OCI-LY3 (cell line): Measurements from ENCODE around the gene GINS2.

Experiments
- H2AFZ ChIP-seq: fragments of 200-600, 300-600 bp; shearing (Covaris generic); 2 replicates; pipeline ENCODE4 v1.6.0; 2014; ENCODE audit warnings: antibody characterized with exemption, low read depth, low read length
- H3K27ac ChIP-seq: fragments of 200-600, 300-600 bp; sonication (generic); 2 replicates; pipeline ENCODE4 v1.5.1; 2014; ENCODE audit warnings: mild to moderate bottlenecking, low read length, moderate library complexity, mixed read lengths
- H3K27me3 ChIP-seq: fragments of 200-600, 300-600 bp; sonication (generic); 2 replicates; pipeline ENCODE4 v1.6.1; 2014; ENCODE audit warnings: low read depth, low read length, mixed read lengths
- H3K36me3 ChIP-seq: fragments of 200-600, 300-600 bp; sonication (generic); replicated peaks from 2 replicates; pipeline ENCODE3; 2014; ENCODE audit warnings: low read depth, low read length, mixed read lengths
- H3K4me1 ChIP-seq: fragments of 300-600, 200-600 bp; sonication (generic); 2 replicates; pipeline ENCODE4 v1.6.1; 2014; ENCODE audit warnings: low read length, mixed read lengths
- H3K4me2 ChIP-seq: fragments of 200-600, 300-600 bp; sonication (generic); 2 replicates; pipeline ENCODE4 v1.6.1; 2014; ENCODE audit warnings: low read length, mixed read lengths
- H3K4me3 ChIP-seq: fragments of 300-600, 200-600 bp; sonication (generic); 2 replicates; pipeline ENCODE4 v1.5.1; 2014; ENCODE audit warnings: antibody characterized with exemption, mild to moderate bottlenecking, low read length, moderate library complexity
- H3K79me2 ChIP-seq: fragments of 300-600, 200-600 bp; shearing (Covaris generic); 2 replicates; pipeline ENCODE4 v1.6.1; 2014; ENCODE audit warnings: mild to moderate bottlenecking, low read length, mixed read lengths
- H3K9ac ChIP-seq: fragments of 300-600, 200-600 bp; shearing (Covaris generic); 2 replicates; pipeline ENCODE4 v1.6.0; 2014; ENCODE audit warnings: mild to moderate bottlenecking, low read length, moderate library complexity
- H3K9me3 ChIP-seq: fragments of 200-600, 300-600 bp; shearing (Covaris generic); 2 replicates; pipeline ENCODE4 v1.6.1; 2014; ENCODE audit warnings: low read length, mixed read lengths; ENCODE audit not compliant: insufficient read depth
- H4K20me1 ChIP-seq: fragments of 200-600, 300-600 bp; sonication (generic); 2 replicates; pipeline ENCODE4 v1.6.1; 2016; ENCODE audit warnings: low read length, mixed read lengths; ENCODE audit not compliant: insufficient read depth
- CTCF ChIP-seq: fragments of 200-600, 300-600 bp; sonication (generic); IDR thresholded peaks from 2 replicates; pipeline ENCODE4 v1.5.1; 2014; ENCODE audit warnings: antibody characterized with exemption, low read length, low read depth
- EZH2phosphoT487 ChIP-seq: fragments of 200-600 bp; shearing (Covaris generic); IDR thresholded peaks from 2 replicates; pipeline ENCODE4 v1.6.1; 2018; ENCODE audit warnings: antibody characterized with exemption, mixed run types, low read depth

GINS2 gene

DNA sequence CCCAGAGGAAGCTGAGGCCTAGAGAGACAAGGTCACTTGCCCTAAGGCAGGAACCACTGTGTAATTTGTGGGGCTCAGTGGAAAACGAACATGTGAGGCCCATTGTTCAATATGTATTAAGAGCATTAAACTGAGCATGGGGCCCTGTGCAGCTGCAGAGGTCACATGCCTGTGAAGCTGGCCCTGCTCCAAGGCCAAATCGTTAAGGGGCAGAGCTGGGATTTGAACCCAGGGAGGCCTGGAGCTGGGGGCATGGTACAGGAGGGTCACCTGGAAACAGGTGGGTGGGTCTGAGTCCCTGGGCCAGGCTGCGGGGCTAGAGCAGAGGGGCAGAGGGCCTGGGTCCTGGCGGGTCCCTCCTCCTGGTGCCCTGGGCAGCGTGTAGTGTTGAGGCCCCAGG is 42.4 kb upstream of the GINS2 start:
- Histone ChIP-seq H3K79me2 (no peaks in the 10 kb centered on the region), H3K4me1 (no peaks in the 10 kb centered on the region), H4K20me1 (no peaks in the 10 kb centered on the region), H3K36me3 (no peaks in the 10 kb centered on the region), H3K4me3 (no peak overlapping the region), H3K4me2 (no peak overlapping the region), H3K9ac (no peak overlapping the region), H3K9me3 (no peaks in the 10 kb centered on the region), H2AFZ (no peak overlapping the region), H3K27me3 (peaks cover 37% of the 10 kb centered on the region), H3K27ac (no peak overlapping the region)
- TF ChIP-seq CTCF, result no peak
- no peak for TF ChIP-seq EZH2phosphoT487

DNA sequence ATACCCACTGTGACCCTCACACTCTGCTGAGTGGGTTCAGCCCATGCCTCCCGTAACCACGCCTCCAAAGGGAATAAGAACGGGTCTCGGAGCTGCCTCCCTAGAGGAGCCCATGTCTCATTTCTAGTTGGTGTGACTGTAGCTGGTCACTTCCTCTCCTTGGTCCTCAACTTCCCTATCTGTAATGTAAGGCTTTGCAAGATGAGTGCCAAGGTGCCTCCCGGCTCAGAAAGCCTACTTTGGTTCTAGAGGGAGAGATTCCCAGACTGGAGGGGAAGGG is 41.4 kb upstream of the GINS2 start:
- Histone ChIP-seq H3K27ac (no peak overlapping the region), H3K4me3 (no peak overlapping the region), H3K36me3 (no peaks in the 10 kb centered on the region), H3K4me1 (no peaks in the 10 kb centered on the region), H4K20me1 (no peaks in the 10 kb centered on the region), H3K9me3 (no peaks in the 10 kb centered on the region), H2AFZ (no peak overlapping the region), H3K4me2 (no peak overlapping the region), H3K27me3 (peaks cover 37% of the 10 kb centered on the region), H3K9ac (no peak overlapping the region), H3K79me2 (no peaks in the 10 kb centered on the region)
- TF ChIP-seq EZH2phosphoT487 (no peak), CTCF (no peak)

GRCh38 chr16:85729452-85730185 is 40.9 kb upstream of the GINS2 start:
- no peak overlapping the region for H3K9ac ChIP-seq
- no peak overlapping the region for H3K4me2 ChIP-seq
- no peaks in the 10 kb centered on the region for H3K79me2 ChIP-seq
- TF ChIP-seq EZH2phosphoT487 (no peak), CTCF (no peak)
- no peak overlapping the region for H3K27ac ChIP-seq
- H2AFZ ChIP-seq, result no peak overlapping the region
- H3K27me3 ChIP-seq, result peaks cover 35% of the 10 kb centered on the region
- H3K9me3 ChIP-seq, result no peaks in the 10 kb centered on the region
- no peaks in the 10 kb centered on the region for H3K4me1 ChIP-seq
- H3K36me3 ChIP-seq, result no peaks in the 10 kb centered on the region
- H4K20me1 ChIP-seq, result no peaks in the 10 kb centered on the region
- H3K4me3 ChIP-seq, result no peak overlapping the region

- no peak overlapping the region for H3K9ac ChIP-seq
These were observed 40.1 kb upstream of the GINS2 start for GRCh38 chr16:85728879-85729278.

More at GRCh38 chr16:85728879-85729278, 40.1 kb upstream of the GINS2 start:
- H4K20me1 ChIP-seq, result no peaks in the 10 kb centered on the region
- H3K4me2 ChIP-seq, result no peak overlapping the region
- H3K9me3 ChIP-seq, result no peaks in the 10 kb centered on the region
- no peaks in the 10 kb centered on the region for H3K36me3 ChIP-seq
- peaks cover 35% of the 10 kb centered on the region for H3K27me3 ChIP-seq
- H2AFZ ChIP-seq, result no peak overlapping the region
- no peak overlapping the region for H3K27ac ChIP-seq
- no peak overlapping the region for H3K4me3 ChIP-seq
- no peaks in the 10 kb centered on the region for H3K4me1 ChIP-seq
- no peaks in the 10 kb centered on the region for H3K79me2 ChIP-seq
- TF ChIP-seq CTCF, result peak; percentile 37; the same call in 1 of the 2 replicates
- TF ChIP-seq EZH2phosphoT487, result no peak
